Hematopoietic multipotent progenitor cell treated with erythropoietin and hydrocortisone succinate and interleukin-3 and kit ligand, for 17 days (in vitro differentiated cells): Measurements from ENCODE around the gene FOSL1.
A peak's percentile ranks its signal among the peaks of the same experiment; 100 is the strongest.

Experiments
- DNase-seq: peaks from one replicate; pipeline ENCODE4 v3.0.0-alpha.2; 2015; ENCODE audit warnings: low spot score

Gene FOSL1

DNA sequence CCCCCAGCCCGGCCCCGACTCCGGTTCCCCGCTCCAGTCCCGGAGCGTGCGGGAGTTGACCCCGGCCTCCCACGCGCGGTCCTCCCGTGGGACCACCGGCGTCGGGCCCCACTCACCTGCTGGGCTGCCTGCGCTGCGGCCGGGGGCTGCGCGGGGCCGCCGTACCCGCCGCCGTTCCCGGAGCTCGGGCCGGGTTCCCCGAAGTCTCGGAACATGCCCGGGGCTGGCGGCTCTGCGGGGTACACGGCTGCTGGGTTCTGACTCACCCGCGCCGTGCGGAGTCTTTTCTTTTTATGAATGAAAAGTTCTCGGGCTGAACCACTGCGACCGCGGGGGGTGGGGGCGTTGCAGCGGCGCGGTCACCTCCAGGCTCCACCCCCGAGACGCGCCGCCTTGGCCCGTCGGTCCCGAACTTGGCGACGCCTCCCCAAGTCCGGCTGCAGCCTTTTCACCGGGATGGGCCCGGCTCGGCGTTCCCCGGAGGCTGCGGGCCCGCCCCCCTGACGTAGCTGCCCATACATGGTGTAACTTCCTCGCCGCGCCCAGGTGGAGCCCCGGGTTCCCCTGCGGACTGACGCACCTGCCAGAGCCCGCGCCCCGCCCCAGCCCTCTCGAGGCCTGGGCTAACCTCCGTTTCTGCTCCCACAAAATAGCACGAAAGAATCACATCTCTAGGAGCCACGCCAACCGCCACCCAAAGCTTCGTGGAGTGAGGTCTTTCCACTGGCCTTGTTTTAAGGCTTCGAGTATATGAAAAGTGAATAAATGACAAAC is at the start of gene FOSL1:
TSS of gene FOSL1 (minus strand) at position 264 of the 774 bp plus-strand sequence. CDS start at position 215, 49 bp downstream.
- DNase-seq: peak; percentile 96

DNA sequence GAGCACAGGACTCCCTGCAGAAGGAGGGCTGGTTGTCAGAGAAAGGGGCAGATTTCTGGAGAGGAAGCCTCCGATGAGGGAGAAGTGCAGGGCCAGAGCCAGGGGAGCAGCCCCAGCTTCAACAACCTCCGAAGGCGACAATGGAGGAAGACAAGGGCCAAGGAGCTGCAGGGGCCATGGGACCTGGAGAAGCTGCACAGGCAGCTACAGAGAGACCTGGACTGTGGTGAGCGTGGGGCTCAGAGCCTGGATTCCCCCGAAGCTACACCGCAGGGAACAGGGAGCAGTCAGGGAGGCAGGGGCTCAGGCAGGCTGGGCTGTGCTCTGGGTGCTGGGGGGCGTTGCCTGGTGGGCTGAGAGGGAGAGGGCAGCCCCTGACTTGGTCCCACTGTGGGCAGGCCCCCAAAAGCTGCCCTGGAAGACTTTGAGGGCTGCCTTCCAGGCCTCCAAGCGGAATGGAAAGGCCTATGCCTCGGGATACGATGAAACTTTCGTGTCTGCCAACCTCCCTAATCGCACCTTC is 47.5 kb upstream of the FOSL1 start:
- no peak for DNase-seq

DNA sequence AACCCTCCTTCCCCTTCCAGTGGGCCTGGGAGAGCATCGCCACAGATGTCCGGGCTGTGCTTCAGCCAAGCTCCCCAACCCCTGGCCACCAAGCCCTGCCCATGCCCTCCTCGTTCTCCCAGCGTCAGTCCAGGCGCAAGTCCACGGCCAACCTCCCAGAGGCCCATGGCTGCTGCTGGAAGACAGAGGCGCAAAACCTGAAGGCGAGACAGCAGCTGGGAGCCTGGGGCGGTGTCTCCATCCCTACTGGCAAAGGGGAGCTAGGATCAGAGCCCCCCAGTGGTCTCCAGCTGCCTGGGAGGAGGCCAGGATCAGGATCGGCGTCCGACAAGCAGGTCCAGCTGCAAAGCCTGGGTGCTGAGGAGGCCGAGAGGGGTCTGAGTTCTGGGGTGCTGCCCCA is 46.9 kb upstream of the FOSL1 start:
- no peak for DNase-seq

DNA sequence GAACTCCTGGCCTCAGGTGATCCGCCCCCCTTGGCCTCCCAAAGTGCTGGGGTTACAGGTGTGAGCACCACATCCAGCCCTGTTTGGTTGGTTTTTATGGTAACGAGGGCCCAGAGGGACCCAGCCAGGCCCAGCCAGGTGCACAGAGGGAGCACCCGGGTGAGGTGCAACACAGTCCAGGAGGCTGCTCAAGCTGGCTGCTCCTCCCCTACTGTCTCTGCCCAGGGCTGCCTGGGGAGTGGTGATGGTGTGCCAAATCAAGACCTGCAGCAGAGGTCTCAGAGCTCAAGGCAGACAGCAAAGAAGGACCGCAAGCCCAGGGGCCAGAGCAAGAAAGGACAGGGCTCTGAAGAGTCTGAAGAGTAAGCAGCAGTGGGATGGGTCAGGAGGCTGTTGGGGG is 46.5 kb upstream of the FOSL1 start:
- no peak for DNase-seq

DNA sequence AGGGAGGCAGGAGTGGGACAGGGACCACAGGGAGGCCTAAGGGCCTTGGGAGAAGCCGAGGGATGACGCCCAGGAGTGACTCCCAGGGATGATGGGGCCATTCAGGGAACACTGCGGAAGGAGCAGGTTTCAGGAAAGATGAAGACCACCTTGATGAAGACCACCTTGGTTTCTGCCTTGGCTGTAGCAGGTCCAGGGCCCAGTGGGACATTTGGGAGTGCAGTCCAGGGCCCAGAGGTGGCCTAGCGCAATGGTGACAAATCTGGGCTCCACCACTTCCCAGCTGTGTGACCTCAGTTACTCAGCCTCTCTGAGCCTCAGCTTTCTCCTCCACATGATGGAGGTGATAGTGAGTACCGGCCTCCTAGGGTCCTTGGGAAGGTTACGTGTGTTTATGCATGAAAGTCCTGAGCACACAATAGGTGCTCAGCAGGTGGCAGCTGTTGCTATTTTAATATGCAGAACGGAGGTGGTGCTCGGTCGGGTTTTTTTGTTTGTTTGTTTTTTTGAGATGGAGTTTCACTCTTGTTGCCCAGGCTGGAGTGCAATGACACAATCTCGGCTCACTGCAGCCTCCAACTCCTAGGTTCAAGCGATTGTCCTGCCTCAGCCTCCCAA is 45.9 kb upstream of the FOSL1 start:
- no peak for DNase-seq

DNA sequence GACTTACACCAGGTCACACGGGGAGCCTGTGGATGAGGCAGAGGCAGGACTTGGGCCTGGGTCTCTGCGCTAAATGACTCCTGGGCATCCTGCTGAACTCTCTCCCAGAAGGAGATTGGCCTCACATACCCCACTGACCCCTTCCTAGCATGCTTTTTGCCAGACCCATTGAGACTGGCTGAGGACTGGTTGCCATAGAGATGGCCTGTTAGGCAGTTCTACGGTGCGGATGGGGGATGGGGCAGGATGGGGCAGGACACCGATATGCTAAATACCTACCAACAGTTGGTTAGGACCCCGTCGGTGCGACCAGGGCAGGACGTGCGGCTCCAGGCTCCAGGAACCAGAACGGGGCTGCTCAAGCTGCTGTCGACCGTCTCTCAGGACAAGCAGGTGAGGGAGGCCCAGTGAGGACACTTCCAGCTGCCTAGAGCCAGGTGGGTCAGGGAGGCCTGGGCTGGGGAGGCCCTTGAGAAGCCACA is 45.3 kb upstream of the FOSL1 start, which contains the start of gene TSGA10IP:
TSS of gene TSGA10IP (plus strand) at position 51 of the 482 bp plus-strand sequence. CDS start at position 247, 196 bp downstream.
- no peak for DNase-seq

DNA sequence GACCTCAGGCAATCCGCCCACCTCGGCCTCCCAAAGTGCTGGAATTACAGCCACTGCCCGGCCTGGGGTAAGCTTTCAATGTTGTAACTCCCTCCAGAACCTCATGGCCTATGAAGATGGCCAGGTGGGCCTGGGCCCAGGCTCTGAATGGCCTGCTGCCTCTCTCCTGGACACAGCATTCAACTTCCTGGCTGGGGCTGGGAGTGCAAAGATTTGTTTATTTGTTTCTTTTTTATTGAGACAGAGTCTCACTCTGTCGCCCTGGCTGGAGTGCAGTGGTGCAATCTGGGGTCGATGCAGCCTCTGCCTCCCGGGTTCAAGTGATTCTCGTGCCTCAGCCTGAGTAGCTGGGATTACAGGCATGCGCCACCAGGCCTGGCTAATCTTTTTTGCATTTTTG is 44.6 kb upstream of the FOSL1 start:
- DNase-seq: no peak

DNA sequence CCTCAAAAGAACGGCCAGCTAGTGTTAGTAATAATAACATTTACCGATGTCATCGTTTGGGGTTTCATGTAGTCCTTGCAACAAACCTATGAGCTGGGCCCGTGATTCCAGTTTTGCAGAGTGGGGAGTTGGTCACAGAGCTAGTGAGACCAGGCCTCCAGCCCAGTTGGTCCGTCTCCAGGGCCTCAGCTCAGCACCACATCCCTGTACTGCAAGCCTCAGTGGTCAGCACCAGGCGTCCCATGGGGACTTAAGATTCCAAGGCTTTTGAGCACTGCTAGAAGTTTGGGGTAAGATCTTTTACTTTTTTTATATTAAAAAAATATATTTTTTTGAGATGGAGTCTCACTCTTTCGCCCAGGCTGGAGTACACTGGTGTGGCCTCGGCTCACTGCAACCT is 44.0 kb upstream of the FOSL1 start:
- no peak for DNase-seq

DNA sequence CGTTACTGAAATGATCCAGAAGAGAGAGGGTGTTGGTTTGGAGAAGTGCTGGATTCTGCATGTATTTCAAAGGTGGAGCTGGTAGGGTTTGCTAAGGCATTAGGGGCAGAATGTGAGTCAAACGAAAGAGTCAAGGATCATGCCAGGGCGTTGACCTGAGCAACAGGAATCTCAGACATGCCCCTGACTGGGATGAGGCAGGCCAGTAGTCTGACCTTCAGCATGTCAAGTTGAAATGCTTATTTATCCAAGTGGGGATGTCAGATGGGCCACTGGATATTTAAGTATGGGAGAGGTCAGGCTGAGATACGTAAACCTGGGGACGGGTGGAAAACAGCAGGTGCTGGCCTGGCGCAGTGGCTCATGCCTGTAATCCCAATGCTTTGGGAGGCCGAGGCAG is 42.3 kb upstream of the FOSL1 start:
- no peak for DNase-seq

DNA sequence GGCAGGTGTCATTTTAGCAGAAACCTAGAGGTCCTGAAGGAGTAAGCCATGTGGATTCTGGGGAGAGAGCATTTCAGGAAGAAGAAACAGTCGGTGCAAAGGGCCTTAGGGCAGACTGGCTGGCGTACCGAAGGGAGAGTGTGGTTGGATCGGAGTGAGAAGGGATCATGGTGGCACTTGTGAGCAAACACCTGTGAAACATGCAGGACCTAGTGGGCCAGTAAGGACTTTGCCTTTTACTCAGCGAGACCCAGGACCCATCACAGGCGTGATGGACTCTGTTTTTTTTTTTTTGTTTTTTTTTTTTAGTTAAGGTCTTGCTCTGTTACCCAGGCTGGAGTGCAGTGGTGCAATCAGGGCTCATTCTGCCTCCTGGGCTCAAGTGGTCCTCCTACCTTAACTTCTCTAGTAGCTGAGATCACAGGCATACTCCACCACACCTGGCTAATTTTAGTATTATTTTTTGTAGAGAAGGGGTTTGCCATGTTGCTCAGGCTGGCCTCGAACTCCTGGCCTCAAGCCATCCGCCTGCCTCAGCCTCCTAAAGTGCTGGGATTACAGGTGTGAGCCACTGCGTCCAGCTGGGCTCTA is 41.6 kb upstream of the FOSL1 start:
- no peak for DNase-seq

DNA sequence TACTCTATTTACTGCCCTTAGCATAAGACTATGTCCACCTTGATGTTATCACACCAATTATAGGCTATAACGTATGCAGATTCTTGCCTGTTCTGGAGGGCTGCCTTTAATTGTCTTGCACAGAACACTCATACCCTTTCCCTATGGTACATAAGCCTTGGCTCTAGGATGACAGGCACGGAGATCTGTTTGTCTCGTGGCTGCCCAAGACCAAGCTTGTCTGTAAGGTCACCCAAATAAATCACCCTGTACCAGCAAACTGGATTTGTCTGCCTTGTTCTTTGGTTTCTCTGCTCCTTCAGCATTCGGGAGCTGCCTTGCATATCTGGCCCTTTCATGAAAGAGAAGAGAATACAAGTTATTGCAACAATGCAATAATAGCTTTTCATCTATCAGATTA is 37.6 kb upstream of the FOSL1 start:
- DNase-seq: no peak

DNA sequence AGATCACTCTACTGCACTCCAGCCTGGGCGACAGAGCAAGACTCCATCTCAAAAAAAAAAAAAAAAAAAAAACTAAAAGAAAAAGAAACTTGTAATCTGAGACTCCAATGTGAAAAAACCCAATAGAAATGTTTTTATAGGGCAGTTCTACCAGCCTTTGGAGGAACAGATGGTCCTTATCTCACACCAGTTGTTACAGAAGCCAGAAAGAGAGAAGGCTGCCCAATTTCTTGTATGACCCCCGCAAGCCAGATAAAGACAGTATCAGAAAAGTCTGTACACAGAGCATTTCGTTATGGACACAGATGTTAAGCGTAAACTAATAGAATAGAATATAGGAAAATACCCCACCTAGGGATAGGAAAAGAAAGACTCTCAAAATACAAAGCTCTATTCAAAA is 33.8 kb upstream of the FOSL1 start:
- peak; percentile 50 for DNase-seq

DNA sequence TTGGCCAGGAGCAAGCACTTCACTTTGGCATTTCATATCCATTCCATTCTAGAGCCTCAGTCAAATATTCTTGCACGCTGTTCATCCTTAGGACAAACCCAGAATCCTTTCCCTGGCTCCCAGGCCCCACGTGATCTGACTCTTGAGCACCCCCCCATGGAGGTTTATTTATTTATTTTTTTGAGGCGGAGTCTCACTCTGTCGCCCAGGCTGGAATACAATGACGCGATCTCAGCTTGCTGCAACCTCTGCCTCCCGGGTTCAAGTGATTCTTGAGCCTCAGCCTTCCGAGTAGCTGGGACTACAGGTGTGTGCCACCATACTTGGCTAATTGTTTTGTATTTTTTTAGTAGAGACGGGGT is 32.4 kb upstream of the FOSL1 start:
- DNase-seq: peak; percentile 50

DNA sequence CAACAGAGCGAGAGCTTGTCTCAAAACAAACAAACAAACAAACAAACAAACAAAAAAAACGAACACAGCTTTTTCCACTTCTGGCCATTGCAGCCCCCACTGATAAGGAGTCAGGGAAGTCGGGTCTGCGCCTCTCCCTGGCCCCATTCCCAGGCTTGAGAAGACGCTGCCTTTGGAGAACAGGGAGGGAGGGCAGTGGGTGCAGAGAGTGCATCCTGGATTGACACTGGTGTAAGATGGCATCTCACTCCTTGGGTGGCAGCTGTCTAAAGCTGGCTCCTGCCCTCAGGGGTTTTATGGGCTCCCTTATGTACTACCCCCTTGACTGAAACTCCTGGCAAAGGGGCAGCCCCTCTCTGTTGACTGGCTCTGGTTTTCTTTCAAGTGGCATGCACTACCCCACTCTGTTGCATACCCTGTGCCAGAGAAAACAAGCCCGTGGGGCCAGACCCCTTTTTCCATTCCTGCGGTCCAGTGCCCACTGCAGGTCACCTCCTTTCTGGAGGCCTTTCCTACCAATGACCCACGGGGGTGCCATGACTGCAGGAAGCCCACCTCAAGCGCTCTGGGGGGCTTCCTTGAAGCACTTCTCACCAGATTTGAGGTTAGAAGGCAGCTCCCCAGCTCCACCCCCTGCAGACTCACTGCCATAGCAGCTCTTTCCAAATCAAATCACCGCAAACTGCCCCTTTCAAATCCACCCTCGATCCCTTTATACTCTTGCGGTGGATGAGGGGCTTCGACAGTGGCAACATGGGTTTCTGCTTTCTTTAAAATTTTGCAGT is 31.8 kb upstream of the FOSL1 start:
- DNase-seq: no peak

DNA sequence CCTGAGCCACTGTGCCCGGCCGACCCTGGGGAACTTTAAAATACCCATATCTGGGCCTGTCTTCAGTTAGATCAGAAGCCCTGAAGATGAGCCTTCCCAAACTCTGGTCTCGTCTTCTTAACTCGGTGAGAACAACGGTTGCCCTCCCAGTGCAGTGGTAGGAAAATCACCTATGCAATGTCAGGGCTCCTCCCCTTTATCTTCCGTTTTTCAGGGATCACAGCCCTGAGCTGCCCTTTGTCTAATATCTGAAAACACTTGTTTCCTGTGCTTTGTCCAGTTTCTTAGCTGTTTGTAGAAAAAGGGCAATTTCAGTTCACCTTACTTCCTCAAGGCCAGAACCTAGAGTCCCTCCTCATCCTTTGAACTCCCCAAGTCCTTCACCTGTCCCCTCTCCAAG is 28.5 kb upstream of the FOSL1 start:
- peak; percentile 32 for DNase-seq

DNA sequence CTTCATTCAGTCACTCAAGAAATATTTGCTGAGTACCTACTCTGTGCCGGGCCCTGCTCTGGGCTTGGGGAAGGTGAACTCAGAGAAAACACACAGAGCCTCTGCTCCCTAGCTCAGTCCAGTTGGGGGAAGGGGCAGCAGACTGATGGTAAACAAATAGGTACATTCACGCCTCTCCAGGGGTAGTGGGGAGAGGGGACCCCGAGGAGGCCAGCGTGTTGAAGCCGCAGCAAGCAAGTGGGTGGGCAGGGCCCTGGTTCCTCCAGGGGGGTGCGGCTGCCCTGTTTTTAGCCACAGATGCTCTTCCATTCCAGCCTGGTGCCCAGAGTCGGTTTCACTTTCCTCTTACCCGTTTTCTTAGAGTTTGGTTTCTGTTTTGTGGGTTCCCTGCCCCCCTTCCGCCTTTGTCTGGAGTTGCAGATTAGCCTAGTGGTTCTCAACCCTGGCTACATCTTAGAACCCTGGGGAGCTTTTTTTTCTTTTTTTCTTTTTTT is 27.8 kb upstream of the FOSL1 start:
- peak; percentile 77 for DNase-seq

DNA sequence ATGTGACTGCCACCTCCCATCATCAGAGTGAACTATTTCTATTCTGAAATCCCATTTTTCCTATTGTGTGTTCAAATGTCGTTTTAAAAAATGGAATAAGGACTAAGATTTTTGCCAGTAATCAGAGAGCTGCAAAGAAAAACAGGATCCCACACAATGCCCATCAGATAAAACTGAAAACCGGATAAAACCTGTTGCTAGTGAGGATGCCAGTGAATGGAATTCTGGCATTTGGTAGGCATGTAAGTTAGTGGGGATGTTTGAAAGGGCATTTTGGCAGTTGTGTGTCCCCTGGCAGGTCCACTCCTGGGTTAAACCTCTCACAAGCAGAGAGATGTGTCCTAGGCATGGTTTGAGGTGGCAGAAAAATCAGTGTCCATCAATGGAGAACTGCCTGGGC is 25.2 kb upstream of the FOSL1 start:
- DNase-seq: no peak

DNA sequence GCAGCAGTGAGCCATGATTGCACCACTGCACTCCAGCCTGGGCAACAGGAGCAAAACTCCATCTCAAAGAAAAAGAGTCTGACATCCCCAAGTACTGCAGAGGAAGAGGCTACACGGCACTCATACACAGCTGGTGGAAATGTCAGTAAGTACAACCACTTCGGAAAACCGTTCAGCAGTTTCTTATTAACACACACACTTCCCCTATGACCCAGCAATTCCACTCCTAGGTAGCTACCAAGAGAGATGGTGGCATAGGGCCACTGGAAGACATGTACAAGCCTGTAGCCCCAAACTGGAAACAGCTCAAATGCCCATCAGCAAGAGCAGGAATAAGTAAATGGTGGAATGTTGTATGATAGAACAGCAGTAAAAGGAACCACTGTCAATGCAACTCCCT is 22.4 kb upstream of the FOSL1 start:
- DNase-seq: no peak

DNA sequence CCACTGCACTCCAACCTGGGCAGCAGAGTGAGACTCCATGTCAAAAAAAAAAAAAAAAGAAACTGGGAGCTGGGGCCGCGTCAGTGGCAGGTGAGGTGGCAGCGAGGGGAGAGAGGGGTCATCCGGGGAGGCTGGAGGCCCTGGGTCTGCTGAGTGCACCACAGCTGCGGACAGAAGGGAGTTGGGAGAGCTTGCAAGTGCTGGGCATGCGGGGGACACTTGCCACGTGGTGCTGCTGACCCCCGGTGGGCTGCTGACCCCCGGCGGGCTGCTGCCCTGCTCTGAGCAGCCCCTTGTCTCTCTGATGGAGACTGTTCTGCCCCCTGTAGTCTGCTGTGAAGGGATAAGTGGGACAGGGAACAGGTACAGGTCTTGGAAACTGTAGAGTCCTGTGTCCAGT is 21.7 kb upstream of the FOSL1 start:
- DNase-seq: no peak

DNA sequence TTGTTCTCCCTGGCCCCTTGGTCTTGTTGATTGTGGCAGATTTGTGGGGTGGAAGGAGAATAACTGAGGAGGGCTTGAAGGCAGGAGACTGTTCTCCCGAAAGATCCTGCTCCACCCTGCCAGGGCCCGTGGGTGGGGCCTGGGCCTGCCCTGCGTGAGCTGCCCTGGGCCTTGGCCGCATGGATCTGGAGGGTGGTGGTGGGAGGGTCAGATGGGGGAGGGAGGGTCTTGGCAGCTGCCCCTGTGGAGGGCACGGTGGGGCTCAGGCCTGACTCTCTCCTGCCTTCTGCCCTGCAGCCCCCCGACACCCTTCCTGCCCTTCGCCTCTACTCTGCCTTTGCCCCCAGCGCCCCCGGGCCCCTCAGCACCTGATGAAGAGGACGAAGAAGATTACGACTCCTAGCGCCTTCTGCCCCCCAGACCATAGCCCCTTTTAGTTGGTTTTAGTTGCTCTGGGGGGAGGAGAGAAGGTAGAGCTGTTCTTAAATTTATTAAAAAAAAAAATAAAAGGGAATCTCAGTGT is 20.9 kb upstream of the FOSL1 start:
- no peak for DNase-seq

DNA sequence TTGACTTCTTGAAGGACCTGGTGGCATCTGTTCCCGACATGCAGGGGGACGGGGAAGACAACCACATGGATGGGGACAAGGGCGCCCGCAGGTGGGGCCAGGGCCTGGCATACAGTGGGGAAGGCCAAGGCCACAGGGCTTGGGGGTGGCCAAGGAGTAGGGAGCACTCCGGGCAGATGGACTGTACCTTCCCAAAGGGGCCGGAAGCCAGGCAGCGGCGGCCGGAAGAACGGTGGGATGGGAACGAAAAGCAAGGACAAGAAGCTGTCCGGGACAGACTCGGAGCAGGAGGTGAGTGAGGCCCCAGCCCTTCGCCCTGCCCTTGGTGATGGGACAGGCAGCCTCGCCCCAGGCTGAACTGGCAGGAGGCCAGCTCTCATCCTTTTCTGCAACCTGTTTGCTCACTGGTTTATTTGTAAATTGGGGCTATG is 20.2 kb upstream of the FOSL1 start:
- peak; percentile 61 for DNase-seq
